PC-9 (cell line): ENCODE measurements around the gene SEL1L2. TPM values are rescaled to one million over a fixed set of nuclear protein-coding genes. Genes with fewer than 3 reads are reported as not detected.

Experiments used
- BruUV-seq: library from RNA; stranded (reverse); fragments of 400-500 nt; replicated peaks from 2 replicates; lab custom pipeline; 2021; lab: Mats Ljungman, UMichigan
- CTCF ChIA-PET: fragments of 300-600 bp; sonication (Branson Sonifier 250); formaldehyde crosslinking; loops from one replicate; lab custom pipeline; 2022; ENCODE audit warnings: antibody characterized with exemption; lab: Charles Lee
- POLR2A ChIA-PET: fragments of 300-600 bp; sonication (Branson Sonifier 250); formaldehyde crosslinking; loops from one replicate; lab custom pipeline; 2022; ENCODE audit warnings: antibody characterized with exemption; ENCODE audit not compliant: unreplicated experiment; lab: Charles Lee
- DNase-seq, 2 experiments: peaks; one replicate each; pipeline versions ENCODE4 v3.0.0 to v3.0.0-alpha.2; 2015 to 2022; ENCODE audit warnings: mixed read lengths in 1 of 2
- H2AFZ ChIP-seq: fragments of 200-600 bp; sonication (generic); 2 replicates; pipeline ENCODE4 v1.8.1; 2017; ENCODE audit warnings: antibody characterized with exemption
- H3F3A ChIP-seq: fragments of 200-600 bp; sonication (generic); 2 replicates; pipeline ENCODE4 v1.8.1; 2017; ENCODE audit warnings: antibody characterized with exemption, mild to moderate bottlenecking, low read depth; ENCODE audit not compliant: insufficient read depth
- H3K27ac ChIP-seq: fragments of 200-600 bp; sonication (generic); 2 replicates; pipeline ENCODE4 v1.6.1; 2016; ENCODE audit warnings: mixed run types
- H3K27me3 ChIP-seq: fragments of 200-600 bp; sonication (generic); 2 replicates; pipeline ENCODE4 v1.6.1; 2016; ENCODE audit warnings: low read depth, mixed run types; ENCODE audit not compliant: insufficient read depth
- H3K36me3 ChIP-seq: fragments of 200-600 bp; sonication (generic); 2 replicates; pipeline ENCODE4 v1.6.1; 2016; ENCODE audit warnings: low read depth, mixed run types
- H3K4me1 ChIP-seq: fragments of 200-600 bp; sonication (generic); replicated peaks from 2 replicates; pipeline ENCODE4 v1.6.1; 2016; ENCODE audit warnings: mixed run types; ENCODE audit not compliant: insufficient read depth
- H3K4me2 ChIP-seq: fragments of 200-600 bp; sonication (generic); 2 replicates; pipeline ENCODE4 v1.6.1; 2017; ENCODE audit warnings: mixed run types
- H3K4me3 ChIP-seq: fragments of 200-600 bp; sonication (generic); 2 replicates; pipeline ENCODE4 v1.6.1; 2016; ENCODE audit warnings: mixed run types
- H3K79me2 ChIP-seq: fragments of 200-600 bp; sonication (generic); 2 replicates; pipeline ENCODE4 v1.6.1; 2017; ENCODE audit warnings: low read depth, mixed run types
- H3K9me2 ChIP-seq: fragments of 200-600 bp; sonication (generic); 2 replicates; pipeline ENCODE4 v1.8.1; 2017; ENCODE audit warnings: mild to moderate bottlenecking; ENCODE audit not compliant: insufficient read depth
- H3K9me3 ChIP-seq: fragments of 200-600 bp; sonication (generic); 2 replicates; pipeline ENCODE4 v1.8.1; 2016; ENCODE audit warnings: low read depth; ENCODE audit not compliant: insufficient read depth
- H4K20me1 ChIP-seq: fragments of 200-600 bp; sonication (generic); 2 replicates; pipeline ENCODE4 v1.8.1; 2017; ENCODE audit not compliant: insufficient read depth
- CTCF ChIP-seq: fragments of 200-600 bp; sonication (generic); conservative IDR thresholded peaks from 2 replicates; pipeline ENCODE4 v1.6.1; 2017; ENCODE audit warnings: mixed run types, antibody characterized with exemption, mild to moderate bottlenecking, moderate library complexity
- EZH2 ChIP-seq: fragments of 200-600 bp; sonication (generic); IDR thresholded peaks from 2 replicates; pipeline ENCODE4 v1.8.0; 2017; ENCODE audit warnings: antibody characterized with exemption, low read depth
- intact Hi-C: fragments of 100-400 bp; cut with micrococcal nuclease; formaldehyde crosslinking; loops from one replicate; pipeline ENCODE4 v1.10.0; 2022; ENCODE audit not compliant: unreplicated experiment
- total RNA-seq: library from RNA; stranded (reverse); gene quantifications from 2 replicates; pipeline ENCODE4 v1.2.3, GENCODE V29; 2021

Gene SEL1L2
- total RNA-seq, 1 experiment from 2014 or later, result not detected

GRCh38 chr20:13851279-13851678 is 139.1 kb downstream of the SEL1L2 start:
- H3K4me1 ChIP-seq, result no peaks in the 10 kb centered on the region
- BruUV-seq, result no TSS peak
- H3K4me2 ChIP-seq, result no peak overlapping the region
- ChIA-PET CTCF (no interaction called here), POLR2A (interaction anchor here (0.6 kb wide), 1 partner anchor 39 kb away, joined by 6 read pairs; no protein-coding TSS in a partner anchor)
- no peak for DNase-seq
- H3K27ac ChIP-seq, result no peak overlapping the region
- H3K79me2 ChIP-seq, result no peaks in the 10 kb centered on the region
- no peaks in the 10 kb centered on the region for H3K9me2 ChIP-seq
- TF ChIP-seq CTCF, result no peak
- TF ChIP-seq EZH2, result no peak
- no peak overlapping the region for H2AFZ ChIP-seq
- no peak overlapping the region for H3K4me3 ChIP-seq
- intact Hi-C loops, result no loop called here
- no peaks in the 10 kb centered on the region for H4K20me1 ChIP-seq
- H3K36me3 ChIP-seq, result no peaks in the 10 kb centered on the region
- no peaks in the 10 kb centered on the region for H3F3A ChIP-seq
- H3K27me3 ChIP-seq, result peaks cover 25% of the 10 kb centered on the region
- H3K9me3 ChIP-seq, result no peaks in the 10 kb centered on the region

GRCh38 chr20:13844296-13844695 is 146.1 kb downstream of the SEL1L2 start:
- no peak for DNase-seq
- intact Hi-C loops, result no loop called here
- H3F3A ChIP-seq, result no peaks in the 10 kb centered on the region
- H3K4me3 ChIP-seq, result no peak overlapping the region
- no peak overlapping the region for H3K4me2 ChIP-seq
- no peaks in the 10 kb centered on the region for H3K79me2 ChIP-seq
- TF ChIP-seq EZH2, result no peak
- ChIA-PET POLR2A (interaction anchor here (0.6 kb wide), 1 partner anchor 51 kb away, joined by 39 read pairs; no protein-coding TSS in a partner anchor), CTCF (no interaction called here)
- no peaks in the 10 kb centered on the region for H3K9me3 ChIP-seq
- H3K9me2 ChIP-seq, result no peaks in the 10 kb centered on the region
- peaks cover 36% of the 10 kb centered on the region for H3K27me3 ChIP-seq
- BruUV-seq, result no TSS peak
- no peak overlapping the region for H3K27ac ChIP-seq
- no peaks in the 10 kb centered on the region for H3K36me3 ChIP-seq
- no peak overlapping the region for H2AFZ ChIP-seq
- H3K4me1 ChIP-seq, result no peaks in the 10 kb centered on the region; the same call in 1 of the 2 replicates
- H4K20me1 ChIP-seq, result no peaks in the 10 kb centered on the region

DNA sequence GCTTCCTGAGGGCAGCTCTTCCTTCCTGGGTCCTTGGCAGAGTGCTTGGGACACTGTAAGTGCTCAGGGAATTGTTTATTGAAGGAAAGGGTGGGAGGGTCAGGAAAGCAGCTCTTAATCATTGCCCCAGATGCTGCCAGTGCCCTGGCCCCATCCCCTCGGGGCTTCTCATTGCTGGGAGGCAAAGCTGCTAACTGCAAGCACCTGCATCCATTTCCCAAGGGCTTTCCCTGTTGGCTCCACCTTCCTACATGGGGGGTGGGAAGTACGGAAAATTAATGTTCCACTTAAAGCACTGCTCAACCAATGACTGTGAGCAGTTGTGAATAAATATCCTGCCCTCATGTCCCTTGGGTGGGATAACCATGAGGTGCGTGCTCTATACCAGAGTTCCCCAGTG is 149.2 kb downstream of the SEL1L2 start:
- no TSS peak for BruUV-seq
- H2AFZ ChIP-seq, result no peak overlapping the region
- no peak overlapping the region for H3K27ac ChIP-seq
- intact Hi-C loops, result no loop called here
- H3K9me2 ChIP-seq, result no peaks in the 10 kb centered on the region
- peaks cover 24% of the 10 kb centered on the region for H3K27me3 ChIP-seq
- CTCF ChIA-PET, result no interaction called here
- H4K20me1 ChIP-seq, result no peaks in the 10 kb centered on the region
- no peaks in the 10 kb centered on the region for H3K79me2 ChIP-seq
- POLR2A ChIA-PET, result no interaction called here
- peaks cover 3% of the 10 kb centered on the region; the same call in 1 of the 2 replicates for H3F3A ChIP-seq
- no peaks in the 10 kb centered on the region for H3K36me3 ChIP-seq
- TF ChIP-seq CTCF, result no peak
- TF ChIP-seq EZH2, result no peak
- H3K4me1 ChIP-seq, result peaks cover 5% of the 10 kb centered on the region; the same call in 1 of the 2 replicates
- no peak overlapping the region for H3K4me2 ChIP-seq
- no peak overlapping the region for H3K4me3 ChIP-seq
- H3K9me3 ChIP-seq, result no peaks in the 10 kb centered on the region
- DNase-seq, result no peak

- Histone ChIP-seq H3F3A (peaks cover 3% of the 10 kb centered on the region; the same call in 1 of the 2 replicates), H3K79me2 (no peaks in the 10 kb centered on the region), H3K36me3 (no peaks in the 10 kb centered on the region), H3K9me3 (no peaks in the 10 kb centered on the region), H3K4me1 (peaks cover 5% of the 10 kb centered on the region; the same call in 1 of the 2 replicates), H2AFZ (no peak overlapping the region), H3K27ac (no peak overlapping the region), H3K9me2 (no peaks in the 10 kb centered on the region), H3K4me3 (no peak overlapping the region), H3K27me3 (peaks cover 22% of the 10 kb centered on the region), H3K4me2 (no peak overlapping the region), H4K20me1 (no peaks in the 10 kb centered on the region)
- DNase-seq, result no peak
- ChIA-PET CTCF (no interaction called here), POLR2A (no interaction called here)
- no peak for TF ChIP-seq EZH2
- no peak for TF ChIP-seq CTCF
- BruUV-seq, result no TSS peak
- intact Hi-C loops, result no loop called here
Measured at GRCh38 chr20:13840093-13840465, 150.3 kb downstream of the SEL1L2 start.
